Superior temporal gyrus (tissue), 1 donor: Measurements from ENCODE around the gene TMEM255B.

Experiments used
- DNase-seq: peaks from one replicate; pipeline ENCODE4 v3.0.0-alpha.2; 2016; ENCODE audit errors: extremely low spot score

The TMEM255B gene

GRCh38 chr13:113803409-113804016, 44.5 kb downstream of the TMEM255B start:
- no peak for DNase-seq

GRCh38 chr13:113804017-113804702, 45.1 kb downstream of the TMEM255B start:
- no peak for DNase-seq

GRCh38 chr13:113804703-113805430, 45.8 kb downstream of the TMEM255B start:
- DNase-seq = no peak

GRCh38 chr13:113805431-113806103, 46.5 kb downstream of the TMEM255B start:
- DNase-seq = no peak

- no peak for DNase-seq
These were observed 47.1 kb downstream of the TMEM255B start for GRCh38 chr13:113806104-113806471.

GRCh38 chr13:113806526-113806925, 47.5 kb downstream of the TMEM255B start:
- DNase-seq = no peak

- no peak for DNase-seq
These were observed 49.2 kb downstream of the TMEM255B start for GRCh38 chr13:113808058-113808834.

GRCh38 chr13:113809934-113810333, 50.9 kb downstream of the TMEM255B start:
- no peak for DNase-seq

GRCh38 chr13:113810640-113811039, 51.6 kb downstream of the TMEM255B start:
- no peak for DNase-seq

- DNase-seq = no peak
These were observed 52.3 kb downstream of the TMEM255B start for GRCh38 chr13:113811081-113811928.

GRCh38 chr13:113812178-113813040, 53.4 kb downstream of the TMEM255B start:
- no peak for DNase-seq

- no peak for DNase-seq
These were observed 54.2 kb downstream of the TMEM255B start for GRCh38 chr13:113813070-113813748.

GRCh38 chr13:113813749-113814434, 54.9 kb downstream of the TMEM255B start:
- no peak for DNase-seq

GRCh38 chr13:113814435-113814821, 55.4 kb downstream of the TMEM255B start:
- no peak for DNase-seq

GRCh38 chr13:113815151-113816058, 56.4 kb downstream of the TMEM255B start:
- DNase-seq = no peak

- DNase-seq = no peak
These were observed 57.4 kb downstream of the TMEM255B start for GRCh38 chr13:113816254-113816929.
